ENCODE results near the gene GSK3B. TPM values are rescaled to one million over a fixed set of nuclear protein-coding genes. Genes with fewer than 3 reads are reported as not detected.

The GSK3B gene
- total and polyA plus RNA-seq, 2 donors (not counting 1 experiment from before 2014, with no cell fraction given), result 37.3 to 44.8 TPM

DNA sequence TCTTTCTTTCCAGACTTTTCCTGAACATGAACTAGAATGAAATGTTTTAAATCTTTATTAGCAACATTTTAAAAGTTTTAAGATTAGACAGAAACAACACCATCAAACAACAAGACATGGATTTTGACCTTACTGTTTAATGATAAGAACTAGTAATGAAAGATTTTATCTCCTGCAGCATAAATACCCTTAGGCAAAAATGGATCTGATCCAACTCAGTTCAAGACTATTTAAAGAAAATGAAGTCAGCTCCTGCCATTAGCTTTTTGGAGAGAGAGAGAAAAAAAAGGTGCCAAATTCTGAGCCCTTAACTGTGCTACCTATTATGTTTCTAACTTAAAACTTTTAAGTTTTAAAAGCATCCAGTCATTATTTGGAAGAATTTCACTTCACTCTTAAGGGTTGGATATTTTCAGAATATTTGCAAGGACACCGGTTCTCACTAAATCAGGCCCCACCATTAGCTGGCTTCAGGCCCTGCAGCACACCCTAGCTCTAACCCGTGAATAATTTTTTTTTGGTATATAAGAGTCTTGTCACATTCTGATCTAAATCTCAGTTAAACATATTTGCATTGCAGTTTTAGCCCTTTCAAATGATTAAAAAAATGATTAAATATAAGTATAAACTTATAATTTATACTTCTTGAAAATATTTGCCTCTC is 252.3 kb downstream of the GSK3B start:
- no peak overlapping the region for H2AFZ ChIP-seq (ENCODE audit: low read length)
- no peaks in the 10 kb centered on the region for H3K4me1 ChIP-seq (ENCODE audit: control insufficient read depth, extremely low read depth, insufficient read depth, low read length)
- no peak overlapping the region for H3K27ac ChIP-seq (ENCODE audit: insufficient read depth, low read length)
- H3K9me3 ChIP-seq (ENCODE audit: control insufficient read depth, insufficient read depth, low read depth, low read length), result no peaks in the 10 kb centered on the region
- H3K4me3 ChIP-seq (replicated peaks in 1 of 4; ENCODE audit: control extremely low read depth in 1 of 4, insufficient read depth in 1 of 4, low read depth in 3 of 4, low read length in 4 of 4), result no peak overlapping the region
- no peaks in the 10 kb centered on the region for H3K27me3 ChIP-seq (ENCODE audit: control insufficient read depth, insufficient read depth, low read length)
- H3K4me2 ChIP-seq (ENCODE audit: extremely low read depth, insufficient read depth, low read length), result no peak overlapping the region
- no peaks in the 10 kb centered on the region for H4K20me1 ChIP-seq (ENCODE audit: control insufficient read depth, extremely low read depth, insufficient read depth, low read length)
- no peak for TF ChIP-seq EZH2 (IDR thresholded peaks at IDR 0.05; ENCODE audit: low read length, missing control alignments)
- TF ChIP-seq, protein P1, sequence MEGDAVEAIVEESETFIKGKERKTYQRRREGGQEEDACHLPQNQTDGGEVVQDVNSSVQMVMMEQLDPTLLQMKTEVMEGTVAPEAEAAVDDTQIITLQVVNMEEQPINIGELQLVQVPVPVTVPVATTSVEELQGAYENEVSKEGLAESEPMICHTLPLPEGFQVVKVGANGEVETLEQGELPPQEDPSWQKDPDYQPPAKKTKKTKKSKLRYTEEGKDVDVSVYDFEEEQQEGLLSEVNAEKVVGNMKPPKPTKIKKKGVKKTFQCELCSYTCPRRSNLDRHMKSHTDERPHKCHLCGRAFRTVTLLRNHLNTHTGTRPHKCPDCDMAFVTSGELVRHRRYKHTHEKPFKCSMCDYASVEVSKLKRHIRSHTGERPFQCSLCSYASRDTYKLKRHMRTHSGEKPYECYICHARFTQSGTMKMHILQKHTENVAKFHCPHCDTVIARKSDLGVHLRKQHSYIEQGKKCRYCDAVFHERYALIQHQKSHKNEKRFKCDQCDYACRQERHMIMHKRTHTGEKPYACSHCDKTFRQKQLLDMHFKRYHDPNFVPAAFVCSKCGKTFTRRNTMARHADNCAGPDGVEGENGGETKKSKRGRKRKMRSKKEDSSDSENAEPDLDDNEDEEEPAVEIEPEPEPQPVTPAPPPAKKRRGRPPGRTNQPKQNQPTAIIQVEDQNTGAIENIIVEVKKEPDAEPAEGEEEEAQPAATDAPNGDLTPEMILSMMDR (conservative IDR thresholded peaks at IDR 0.05 in 1 of 2, IDR thresholded peaks at IDR 0.05 in 1 of 2; ENCODE audit: low read depth in 1 of 2, low read length in 2 of 2), result no peak
- H3K79me2 ChIP-seq (ENCODE audit: control insufficient read depth, insufficient read depth, low read length), result no peaks in the 10 kb centered on the region
- H3K9ac ChIP-seq (ENCODE audit: insufficient read depth, low read length), result no peak overlapping the region
- no peaks in the 10 kb centered on the region for H3K36me3 ChIP-seq (ENCODE audit: control insufficient read depth, insufficient read depth, low read length)
- peak in 1 of 2 donors; percentile 13 for DNase-seq (ENCODE audit: low read depth in 2 of 2)

DNA sequence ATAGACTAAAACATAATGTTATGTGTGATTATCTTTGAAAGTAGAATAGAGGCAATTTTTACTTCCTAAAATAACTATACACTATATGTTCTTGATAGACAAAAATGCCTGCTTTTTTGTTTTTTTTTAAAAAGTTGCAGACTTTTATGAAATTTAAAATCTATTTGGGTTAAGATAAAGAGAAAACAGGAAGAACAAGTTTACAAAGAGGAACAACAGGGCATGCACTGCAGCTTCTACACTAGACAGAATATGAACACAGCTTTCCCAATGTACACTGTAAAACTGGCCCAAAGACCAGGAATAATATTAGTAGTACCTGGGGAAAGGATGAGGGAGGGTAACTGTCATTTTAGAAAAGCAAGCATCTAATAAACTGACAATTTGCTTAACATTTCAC is 258.7 kb downstream of the GSK3B start:
- no peaks in the 10 kb centered on the region for H3K79me2 ChIP-seq (ENCODE audit: control insufficient read depth, insufficient read depth, low read length)
- H4K20me1 ChIP-seq (ENCODE audit: control insufficient read depth, extremely low read depth, insufficient read depth, low read length), result no peaks in the 10 kb centered on the region

DNA sequence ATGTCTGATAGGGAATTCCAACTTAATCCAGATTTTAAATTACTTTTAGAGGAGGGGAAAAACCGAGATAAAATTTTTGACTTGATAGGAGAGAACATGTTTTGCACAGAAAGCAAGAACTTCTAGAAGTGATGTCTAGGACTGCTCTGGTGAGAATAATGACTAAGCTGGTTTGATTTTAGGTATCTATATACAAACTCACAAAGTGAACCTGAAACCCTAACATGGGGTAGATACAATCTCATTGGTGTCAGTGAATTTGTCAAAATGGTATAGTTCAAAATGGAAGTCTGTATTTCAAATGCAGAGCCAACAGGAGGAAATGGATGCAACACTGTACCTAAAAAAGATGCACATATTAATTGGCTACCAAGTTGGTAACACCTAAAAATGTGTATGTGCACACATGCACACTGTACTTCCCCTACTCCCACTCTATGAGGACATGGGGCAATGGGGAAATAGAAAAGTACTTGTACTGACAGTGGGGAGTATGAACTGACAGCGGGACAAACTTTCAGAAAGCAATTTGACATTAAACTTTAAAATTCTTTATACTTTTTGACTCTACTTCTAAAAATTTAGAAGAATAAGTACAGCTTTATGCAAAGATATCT is 259.4 kb downstream of the GSK3B start:
- Histone ChIP-seq H3K4me2 (ENCODE audit: extremely low read depth, insufficient read depth, low read length) (no peak overlapping the region), H3K36me3 (ENCODE audit: control insufficient read depth, insufficient read depth, low read length) (no peaks in the 10 kb centered on the region), H3K9me3 (ENCODE audit: control insufficient read depth, insufficient read depth, low read depth, low read length) (no peaks in the 10 kb centered on the region), H3K27me3 (ENCODE audit: control insufficient read depth, insufficient read depth, low read length) (no peaks in the 10 kb centered on the region), H3K79me2 (ENCODE audit: control insufficient read depth, insufficient read depth, low read length) (no peaks in the 10 kb centered on the region), H4K20me1 (ENCODE audit: control insufficient read depth, extremely low read depth, insufficient read depth, low read length) (no peaks in the 10 kb centered on the region), H2AFZ (ENCODE audit: low read length) (no peak overlapping the region), H3K27ac (ENCODE audit: insufficient read depth, low read length) (no peak overlapping the region), H3K4me3 (replicated peaks in 1 of 4; ENCODE audit: control extremely low read depth in 1 of 4, insufficient read depth in 1 of 4, low read depth in 3 of 4, low read length in 4 of 4) (no peak overlapping the region), H3K4me1 (ENCODE audit: control insufficient read depth, extremely low read depth, insufficient read depth, low read length) (no peaks in the 10 kb centered on the region), H3K9ac (ENCODE audit: insufficient read depth, low read length) (no peak overlapping the region)
- TF ChIP-seq, protein P1 (conservative IDR thresholded peaks at IDR 0.05 in 1 of 2, IDR thresholded peaks at IDR 0.05 in 1 of 2; ENCODE audit: low read depth in 1 of 2, low read length in 2 of 2), result no peak
- TF ChIP-seq EZH2 (IDR thresholded peaks at IDR 0.05; ENCODE audit: low read length, missing control alignments), result no peak
- DNase-seq (ENCODE audit: low read depth in 2 of 2), result no peak

More for the DNA sequence above, 258.7 kb downstream of the GSK3B start:
- no peak overlapping the region for H3K4me2 ChIP-seq (ENCODE audit: extremely low read depth, insufficient read depth, low read length)
- H3K27me3 ChIP-seq (ENCODE audit: control insufficient read depth, insufficient read depth, low read length), result no peaks in the 10 kb centered on the region
- no peak overlapping the region for H3K4me3 ChIP-seq (replicated peaks in 1 of 4; ENCODE audit: control extremely low read depth in 1 of 4, insufficient read depth in 1 of 4, low read depth in 3 of 4, low read length in 4 of 4)
- TF ChIP-seq, protein P1 (conservative IDR thresholded peaks at IDR 0.05 in 1 of 2, IDR thresholded peaks at IDR 0.05 in 1 of 2; ENCODE audit: low read depth in 1 of 2, low read length in 2 of 2), result no peak
- no peak for TF ChIP-seq EZH2 (IDR thresholded peaks at IDR 0.05; ENCODE audit: low read length, missing control alignments)
- H3K4me1 ChIP-seq (ENCODE audit: control insufficient read depth, extremely low read depth, insufficient read depth, low read length), result no peaks in the 10 kb centered on the region
- no peaks in the 10 kb centered on the region for H3K9me3 ChIP-seq (ENCODE audit: control insufficient read depth, insufficient read depth, low read depth, low read length)
- no peak overlapping the region for H3K9ac ChIP-seq (ENCODE audit: insufficient read depth, low read length)
- no peaks in the 10 kb centered on the region for H3K36me3 ChIP-seq (ENCODE audit: control insufficient read depth, insufficient read depth, low read length)
- H2AFZ ChIP-seq (ENCODE audit: low read length), result no peak overlapping the region
- DNase-seq (ENCODE audit: low read depth in 2 of 2), result no peak
- no peak overlapping the region for H3K27ac ChIP-seq (ENCODE audit: insufficient read depth, low read length)

Data from fibroblast of lung (primary cell).